Caco-2 (cell line): ENCODE data around the gene NONO. TPM values are rescaled to one million over a fixed set of nuclear protein-coding genes. Genes with fewer than 3 reads are reported as not detected.

ENCODE experiments used
- BruUV-seq: library from RNA; stranded (reverse); fragments of 400-500 nt; replicated peaks from 2 replicates; lab custom pipeline; 2021; lab: Mats Ljungman, UMichigan
- CTCF ChIA-PET: fragments of 300-600 bp; sonication (Branson Sonifier 250); formaldehyde crosslinking; loops from one replicate; lab custom pipeline; 2022; ENCODE audit warnings: antibody characterized with exemption; lab: Charles Lee
- POLR2A ChIA-PET: fragments of 300-600 bp; sonication (Branson Sonifier 250); formaldehyde crosslinking; loops from one replicate; lab custom pipeline; 2022; ENCODE audit warnings: antibody characterized with exemption; lab: Charles Lee
- DNase-seq, 2 experiments: peaks; one replicate each; pipeline versions ENCODE4 v3.0.0 to v3.0.0-alpha.2; 2020 to 2022
- H3K27me3 ChIP-seq: replicated peaks from 2 replicates; pipeline ENCODE4 v1.6.0; 2011; ENCODE audit warnings: low read length; ENCODE audit not compliant: control insufficient read depth, insufficient read depth
- H3K36me3 ChIP-seq: 2 replicates; pipeline ENCODE4 v1.5.1; 2011; ENCODE audit warnings: low read length; ENCODE audit not compliant: control insufficient read depth, insufficient read depth
- H3K4me1 ChIP-seq: fragments of 250-450 bp; sonication (Bioruptor Pico); 2 replicates; pipeline ENCODE4 v1.5.1; 2020; ENCODE audit warnings: mild to moderate bottlenecking
- H3K4me3 ChIP-seq: 2 replicates; pipeline ENCODE4 v1.5.1; 2011; ENCODE audit warnings: low read depth, mild to moderate bottlenecking, control low read depth, low read length
- H3K9me3 ChIP-seq: fragments of 250-450 bp; sonication (Bioruptor Pico); 2 replicates; pipeline ENCODE4 v1.5.1; 2020; ENCODE audit warnings: mild to moderate bottlenecking, moderate library complexity
- H3K27ac Mint-ChIP-seq: one replicate; pipeline ENCODE4 v1.8.0; 2022; ENCODE audit warnings: mixed read lengths; ENCODE audit not compliant: unreplicated experiment
- H3K27me3 Mint-ChIP-seq: one replicate; pipeline ENCODE4 v1.8.0; 2022; ENCODE audit warnings: mixed read lengths; ENCODE audit not compliant: insufficient read depth, unreplicated experiment
- H3K36me3 Mint-ChIP-seq: one replicate; pipeline ENCODE4 v1.8.0; 2022; ENCODE audit warnings: mild to moderate bottlenecking, mixed read lengths; ENCODE audit not compliant: insufficient read depth, unreplicated experiment
- H3K4me1 Mint-ChIP-seq: one replicate; pipeline ENCODE4 v1.8.0; 2022; ENCODE audit warnings: low read depth, mixed read lengths; ENCODE audit not compliant: unreplicated experiment
- H3K4me3 Mint-ChIP-seq: one replicate; pipeline ENCODE4 v1.8.0; 2022; ENCODE audit warnings: mild to moderate bottlenecking, moderate library complexity, mixed read lengths; ENCODE audit not compliant: unreplicated experiment
- H3K9me3 Mint-ChIP-seq: one replicate; pipeline ENCODE4 v1.8.0; 2022; ENCODE audit warnings: mixed read lengths; ENCODE audit not compliant: unreplicated experiment
- intact Hi-C: fragments of 100-400 bp; cut with micrococcal nuclease; formaldehyde crosslinking; loops from one replicate; pipeline ENCODE4 v1.10.0; 2022; ENCODE audit not compliant: unreplicated experiment
- total RNA-seq: library from RNA; stranded (reverse); gene quantifications from 2 replicates; pipeline ENCODE4 v1.2.3, GENCODE V29; 2022
- TF ChIP-seq, protein P1 (sequence below), 2 experiments: fragments of 200-600 bp in 1 of 2; IDR thresholded peaks; 1 replicate in 1 of 2; 2 replicates in 1 of 2; pipeline versions ENCODE4 v1.5.1 to v1.8.0; 2011 to 2022; ENCODE audit warnings: antibody characterized with exemption in 1 of 2, control low read depth in 1 of 2, inconsistent platforms in 1 of 2, low read depth in 1 of 2, low read length in 1 of 2, mild to moderate bottlenecking in 1 of 2, moderate library complexity in 1 of 2; ENCODE audit not compliant: insufficient read depth in 1 of 2, severe bottlenecking in 1 of 2, unreplicated experiment in 1 of 2

NONO gene
- total RNA-seq, 1 experiment from 2014 or later, result 477 TPM

DNA sequence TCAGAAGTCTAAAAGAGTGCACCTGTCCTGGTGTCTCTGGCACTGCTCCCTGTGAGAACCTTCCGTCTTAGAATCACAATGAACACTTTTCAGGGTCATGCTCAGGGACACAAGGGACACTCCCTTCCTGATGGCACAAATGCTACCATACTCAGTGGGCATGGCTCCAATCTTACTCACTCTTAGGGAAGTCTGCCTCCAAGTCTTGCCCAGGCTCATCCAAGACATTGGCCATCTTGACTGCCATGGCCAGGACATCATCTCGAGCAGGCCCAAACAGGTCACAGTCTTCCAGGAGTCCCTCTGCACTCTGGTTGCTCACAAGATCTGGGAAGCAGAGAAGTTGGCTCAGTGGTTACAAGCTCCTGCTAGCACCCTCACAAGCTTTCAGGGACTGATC lies 38.3 kb upstream of the NONO start:
- no peak overlapping the region for H3K27ac Mint-ChIP-seq
- BruUV-seq, result no TSS peak
- Histone ChIP-seq H3K4me1 (no peaks in the 10 kb centered on the region), H3K27me3 (no peaks in the 10 kb centered on the region), H3K36me3 (no peaks in the 10 kb centered on the region; the same call in 1 of the 2 replicates), H3K9me3 (no peaks in the 10 kb centered on the region), H3K4me3 (no peak overlapping the region)
- TF ChIP-seq, protein P1, sequence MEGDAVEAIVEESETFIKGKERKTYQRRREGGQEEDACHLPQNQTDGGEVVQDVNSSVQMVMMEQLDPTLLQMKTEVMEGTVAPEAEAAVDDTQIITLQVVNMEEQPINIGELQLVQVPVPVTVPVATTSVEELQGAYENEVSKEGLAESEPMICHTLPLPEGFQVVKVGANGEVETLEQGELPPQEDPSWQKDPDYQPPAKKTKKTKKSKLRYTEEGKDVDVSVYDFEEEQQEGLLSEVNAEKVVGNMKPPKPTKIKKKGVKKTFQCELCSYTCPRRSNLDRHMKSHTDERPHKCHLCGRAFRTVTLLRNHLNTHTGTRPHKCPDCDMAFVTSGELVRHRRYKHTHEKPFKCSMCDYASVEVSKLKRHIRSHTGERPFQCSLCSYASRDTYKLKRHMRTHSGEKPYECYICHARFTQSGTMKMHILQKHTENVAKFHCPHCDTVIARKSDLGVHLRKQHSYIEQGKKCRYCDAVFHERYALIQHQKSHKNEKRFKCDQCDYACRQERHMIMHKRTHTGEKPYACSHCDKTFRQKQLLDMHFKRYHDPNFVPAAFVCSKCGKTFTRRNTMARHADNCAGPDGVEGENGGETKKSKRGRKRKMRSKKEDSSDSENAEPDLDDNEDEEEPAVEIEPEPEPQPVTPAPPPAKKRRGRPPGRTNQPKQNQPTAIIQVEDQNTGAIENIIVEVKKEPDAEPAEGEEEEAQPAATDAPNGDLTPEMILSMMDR (IDR thresholded peaks at IDR 0.05; ENCODE audit: insufficient read depth in 1 of 2, low read depth in 1 of 2, low read length in 1 of 2, severe bottlenecking in 1 of 2, unreplicated experiment in 1 of 2), result no peak
- POLR2A ChIA-PET, result no interaction called here
- peaks cover 56% of the 10 kb centered on the region for H3K36me3 Mint-ChIP-seq
- no peak for DNase-seq
- no peak overlapping the region for H3K4me3 Mint-ChIP-seq
- no peaks in the 10 kb centered on the region for H3K27me3 Mint-ChIP-seq
- intact Hi-C loops, result no loop called here
- H3K4me1 Mint-ChIP-seq, result no peaks in the 10 kb centered on the region
- no peaks in the 10 kb centered on the region for H3K9me3 Mint-ChIP-seq
- CTCF ChIA-PET, result no interaction called here

DNA sequence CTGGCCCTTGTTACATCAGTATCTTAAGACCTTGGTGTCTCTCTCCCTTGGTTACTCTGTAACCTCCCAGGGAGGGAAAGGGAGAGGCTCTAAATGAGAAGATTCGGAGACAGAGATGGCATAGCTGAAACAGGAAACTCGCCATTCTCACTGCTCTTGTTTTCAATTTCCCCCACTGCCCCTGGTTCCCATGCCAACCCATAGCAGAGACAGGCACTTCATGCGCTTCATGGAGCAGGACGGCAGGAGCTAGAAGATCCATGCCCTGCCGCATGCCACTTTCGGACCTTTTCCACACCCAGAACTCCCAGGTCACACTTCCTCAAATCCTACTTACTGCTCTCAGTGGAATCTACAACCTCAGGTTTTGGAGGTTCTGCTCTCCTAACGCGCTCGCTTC lies 32.6 kb upstream of the NONO start:
- CTCF ChIA-PET, result no interaction called here
- Mint-ChIP-seq H3K4me1 (peaks cover 7% of the 10 kb centered on the region), H3K4me3 (no peak overlapping the region), H3K27ac (no peak overlapping the region), H3K36me3 (peaks cover 48% of the 10 kb centered on the region), H3K27me3 (no peaks in the 10 kb centered on the region), H3K9me3 (no peaks in the 10 kb centered on the region)
- no peak for DNase-seq
- POLR2A ChIA-PET, result no interaction called here
- BruUV-seq, result no TSS peak
- H3K36me3 ChIP-seq, result no peaks in the 10 kb centered on the region; the same call in 1 of the 2 replicates
- no peak overlapping the region for H3K4me3 ChIP-seq
- intact Hi-C loops, result loop anchor here (5.0 kb wide), 1 partner anchor 116 kb away; the partner anchor contains the start of gene TAF1
- no peaks in the 10 kb centered on the region for H3K9me3 ChIP-seq
- H3K4me1 ChIP-seq, result peaks cover 14% of the 10 kb centered on the region; the same call in 1 of the 2 replicates
- TF ChIP-seq, protein P1 (IDR thresholded peaks at IDR 0.05; ENCODE audit: insufficient read depth in 1 of 2, low read depth in 1 of 2, low read length in 1 of 2, severe bottlenecking in 1 of 2, unreplicated experiment in 1 of 2), result no peak
- H3K27me3 ChIP-seq, result no peaks in the 10 kb centered on the region

DNA sequence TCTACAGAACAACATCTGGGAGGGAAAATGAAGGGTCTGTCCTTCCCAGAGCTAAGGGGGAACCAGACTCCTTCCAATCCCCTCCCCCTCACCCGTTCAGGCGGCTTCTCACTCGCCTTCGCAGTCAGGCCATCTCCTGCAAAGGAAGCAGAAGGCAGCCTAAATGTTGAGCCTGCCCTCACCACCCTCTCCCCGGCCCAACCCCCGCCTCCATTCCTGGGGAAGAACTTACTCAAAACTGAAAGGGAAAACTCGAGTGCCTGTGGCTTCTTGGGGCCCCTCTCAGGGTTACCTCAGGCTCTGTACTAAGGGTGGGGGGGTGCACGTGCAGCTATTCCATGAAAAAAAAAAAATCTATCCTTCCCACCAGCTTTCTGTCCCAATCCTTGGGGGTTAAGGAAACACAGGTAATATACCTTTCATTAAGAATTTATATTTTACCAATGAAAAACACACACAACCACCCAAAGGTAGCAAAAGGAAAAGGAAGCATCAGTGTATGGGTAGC lies 31.9 kb upstream of the NONO start:
- TF ChIP-seq, protein P1 (IDR thresholded peaks at IDR 0.05; ENCODE audit: insufficient read depth in 1 of 2, low read depth in 1 of 2, low read length in 1 of 2, severe bottlenecking in 1 of 2, unreplicated experiment in 1 of 2), result no peak
- Mint-ChIP-seq H3K4me1 (peaks cover 7% of the 10 kb centered on the region), H3K4me3 (no peak overlapping the region), H3K36me3 (peaks cover 45% of the 10 kb centered on the region), H3K27ac (no peak overlapping the region), H3K27me3 (no peaks in the 10 kb centered on the region), H3K9me3 (no peaks in the 10 kb centered on the region)
- CTCF ChIA-PET, result no interaction called here
- H3K4me1 ChIP-seq, result peaks cover 15% of the 10 kb centered on the region; the same call in 1 of the 2 replicates
- no TSS peak for BruUV-seq
- no peaks in the 10 kb centered on the region for H3K9me3 ChIP-seq
- no peaks in the 10 kb centered on the region; the same call in 1 of the 2 replicates for H3K36me3 ChIP-seq
- POLR2A ChIA-PET, result no interaction called here
- H3K4me3 ChIP-seq, result no peak overlapping the region
- H3K27me3 ChIP-seq, result no peaks in the 10 kb centered on the region
- DNase-seq, result no peak
- intact Hi-C loops, result loop anchor here (5.0 kb wide), 1 partner anchor 116 kb away; the partner anchor contains the start of gene TAF1
